GM23248 (cell line): ENCODE data around the gene FAM124B. TPM values are rescaled to one million over a fixed set of nuclear protein-coding genes. Genes with fewer than 3 reads are reported as not detected.

Source experiments
- DNase-seq: peaks from one replicate; pipeline ENCODE4 v3.0.0-alpha.2; 2015
- H2AFZ ChIP-seq: fragments of 200-600 bp; sonication (generic); 2 replicates; pipeline ENCODE4 v1.6.1; 2016; ENCODE audit warnings: antibody characterized with exemption
- H3F3A ChIP-seq: fragments of 200-600 bp; sonication (generic); 2 replicates; pipeline ENCODE4 v1.6.1; 2016; ENCODE audit warnings: mild to moderate bottlenecking, antibody characterized with exemption, mixed run types; ENCODE audit not compliant: insufficient read depth
- H3K27ac ChIP-seq: fragments of 200-600 bp; sonication (generic); 2 replicates; pipeline ENCODE4 v1.5.1; 2016; ENCODE audit warnings: mild to moderate bottlenecking
- H3K27me3 ChIP-seq: fragments of 200-600 bp; sonication (generic); replicated peaks from 2 replicates; pipeline ENCODE4 v1.6.1; 2016; ENCODE audit warnings: mild to moderate bottlenecking; ENCODE audit not compliant: insufficient read depth
- H3K36me3 ChIP-seq: fragments of 200-600 bp; sonication (generic); 2 replicates; pipeline ENCODE4 v1.6.1; 2016; ENCODE audit warnings: low read depth, mild to moderate bottlenecking
- H3K4me1 ChIP-seq: fragments of 200-600 bp; sonication (generic); 2 replicates; pipeline ENCODE4 v1.6.1; 2016; ENCODE audit warnings: mild to moderate bottlenecking; ENCODE audit not compliant: insufficient read depth
- H3K4me2 ChIP-seq: fragments of 200-600 bp; sonication (generic); one replicate; pipeline ENCODE4 v1.6.1; 2016; ENCODE audit warnings: mild to moderate bottlenecking; ENCODE audit not compliant: unreplicated experiment
- H3K4me3 ChIP-seq: fragments of 200-600 bp; sonication (generic); 2 replicates; pipeline ENCODE4 v1.5.1; 2016; ENCODE audit warnings: mild to moderate bottlenecking
- H3K79me2 ChIP-seq: fragments of 200-600 bp; sonication (generic); 2 replicates; pipeline ENCODE4 v1.6.1; 2016; ENCODE audit warnings: mild to moderate bottlenecking; ENCODE audit not compliant: insufficient read depth
- H3K9ac ChIP-seq: fragments of 200-600 bp; sonication (generic); 2 replicates; pipeline ENCODE4 v1.6.1; 2016; ENCODE audit warnings: mild to moderate bottlenecking
- H3K9me2 ChIP-seq: fragments of 200-600 bp; sonication (generic); 2 replicates; pipeline ENCODE4 v1.6.1; 2016; ENCODE audit warnings: mixed run types, mild to moderate bottlenecking, moderate library complexity; ENCODE audit not compliant: insufficient read depth
- H3K9me3 ChIP-seq: fragments of 200-600 bp; sonication (generic); one replicate; pipeline ENCODE4 v1.6.1; 2017; ENCODE audit warnings: low read depth
- H4K20me1 ChIP-seq: fragments of 200-600 bp; sonication (generic); 2 replicates; pipeline ENCODE4 v1.6.0; 2016; ENCODE audit not compliant: insufficient read depth
- EZH2 ChIP-seq: fragments of 200-600 bp; sonication (generic); IDR thresholded peaks from 2 replicates; pipeline ENCODE4 v1.6.1; 2018; ENCODE audit warnings: antibody characterized with exemption, mild to moderate bottlenecking; ENCODE audit not compliant: insufficient read depth, poor library complexity, severe bottlenecking
- EZH2phosphoT487 ChIP-seq: fragments of 200-600 bp; sonication (generic); IDR thresholded peaks from 2 replicates; pipeline ENCODE4 v1.6.1; 2018; ENCODE audit warnings: antibody characterized with exemption, moderate library complexity, mild to moderate bottlenecking, low read depth; ENCODE audit not compliant: insufficient read depth
- WGBS, 2 experiments: methylation state at CpG; one replicate each; pipeline ENCODE4 v1.1.6; 2015 to 2017; ENCODE audit warnings: low lambda C conversion rate in 2 of 2, low coverage in 1 of 2; ENCODE audit errors: missing lambda C conversion rate in 2 of 2; 5-methylcytosine and 5-hydroxymethylcytosine counted together
- in situ Hi-C: fragments of 300-500 bp; cut with MboI; formaldehyde crosslinking; loops from 2 replicates; pipeline ENCODE4 v1.15.0; 2020
- polyA plus RNA-seq: library from polyadenylated mRNA; unstranded; fragments of >200 nt; fragmentation: Nextera tagmentation; extraction: Ambion mirVana; gene quantifications from 2 replicates; pipeline ENCODE4 v1.2.1, GENCODE V29; 2016
- total RNA-seq: library from RNA; depleted of rRNA; stranded (reverse); fragments of >200 nt; shearing (Covaris generic); gene quantifications from 2 replicates; pipeline ENCODE4 v1.2.3, GENCODE V29; 2014

The FAM124B gene
- total and polyA plus RNA-seq, 2 experiments from 2014 or later: not detected

DNA sequence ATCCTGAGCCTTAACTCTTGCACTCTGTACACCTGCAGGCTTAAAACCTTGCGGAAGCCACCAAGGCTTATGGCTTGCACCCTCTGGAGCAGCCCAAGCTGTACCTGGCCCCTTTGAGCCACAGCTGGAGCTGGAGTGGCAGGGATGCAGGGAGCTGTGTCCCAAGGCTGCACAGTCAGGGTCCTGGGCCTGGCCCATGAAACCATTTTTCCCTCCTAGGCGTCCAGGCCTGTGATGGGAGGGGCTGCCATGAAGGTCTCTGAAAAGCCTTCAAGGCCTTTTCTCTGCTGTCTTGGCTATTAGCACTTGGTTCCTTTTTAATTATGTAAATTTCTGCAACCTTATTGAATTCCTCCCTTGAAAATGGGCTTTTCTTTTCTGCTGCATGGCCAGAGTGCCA is 56.4 kb downstream of the FAM124B start:
- in situ Hi-C loops: no loop called here
- TF ChIP-seq EZH2phosphoT487: no peak
- TF ChIP-seq EZH2: no peak
- Histone ChIP-seq H3K9me2 (no peaks in the 10 kb centered on the region), H3K4me2 (no peak overlapping the region), H3K27me3 (no peaks in the 10 kb centered on the region; the same call in 1 of the 2 replicates), H3K4me3 (no peak overlapping the region), H3K4me1 (0 out of 2 replicates have a peak, but pooled peaks cover 14% of the 10 kb centered on the region), H3K9ac (no peak overlapping the region), H3F3A (peaks cover 3% of the 10 kb centered on the region; the same call in 1 of the 2 replicates), H4K20me1 (no peaks in the 10 kb centered on the region), H2AFZ (no peak overlapping the region), H3K36me3 (no peaks in the 10 kb centered on the region), H3K27ac (no peak overlapping the region), H3K79me2 (no peaks in the 10 kb centered on the region), H3K9me3 (no peaks in the 10 kb centered on the region)
- no peak for DNase-seq
- 91 to 96% methylated on average over 2 of the region's 2 CpGs for WGBS, 2 experiments

DNA sequence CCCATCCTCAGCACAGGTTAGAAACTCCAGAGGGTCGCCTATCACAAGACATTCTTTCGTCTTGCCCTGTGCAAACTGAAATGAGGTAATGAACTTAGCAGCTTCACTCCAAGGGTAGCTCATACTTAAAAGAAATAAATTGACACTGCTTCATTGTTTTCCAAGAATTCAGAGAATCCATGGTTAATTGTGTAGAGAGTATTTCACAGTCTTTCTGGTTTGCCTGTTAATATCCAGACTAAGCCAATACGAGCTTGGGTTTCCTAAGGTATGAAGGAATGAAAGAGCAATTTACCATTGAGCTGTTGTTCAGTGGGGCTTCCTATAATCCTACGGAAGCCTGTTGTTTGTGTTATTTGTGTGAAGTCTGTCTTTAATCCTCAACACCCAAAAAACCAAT is 58.7 kb downstream of the FAM124B start:
- H3K4me1 ChIP-seq: 0 out of 2 replicates have a peak, but pooled peaks cover 14% of the 10 kb centered on the region
- H3K9me3 ChIP-seq: no peaks in the 10 kb centered on the region
- H3K9me2 ChIP-seq: no peaks in the 10 kb centered on the region
- no peaks in the 10 kb centered on the region for H3K36me3 ChIP-seq
- DNase-seq: no peak
- no peaks in the 10 kb centered on the region for H4K20me1 ChIP-seq
- H3K79me2 ChIP-seq: no peaks in the 10 kb centered on the region
- 42 to 51% methylated on average over 4 of the region's 4 CpGs for WGBS, 2 experiments
- no peak overlapping the region for H3K9ac ChIP-seq
- H3K4me3 ChIP-seq: no peak overlapping the region
- TF ChIP-seq EZH2: no peak
- no peak for TF ChIP-seq EZH2phosphoT487
- in situ Hi-C loops: no loop called here
- H2AFZ ChIP-seq: no peak overlapping the region
- H3K4me2 ChIP-seq: no peak overlapping the region
- H3K27ac ChIP-seq: no peak overlapping the region
- H3F3A ChIP-seq: peaks cover 3% of the 10 kb centered on the region; the same call in 1 of the 2 replicates
- no peaks in the 10 kb centered on the region; the same call in 1 of the 2 replicates for H3K27me3 ChIP-seq

DNA sequence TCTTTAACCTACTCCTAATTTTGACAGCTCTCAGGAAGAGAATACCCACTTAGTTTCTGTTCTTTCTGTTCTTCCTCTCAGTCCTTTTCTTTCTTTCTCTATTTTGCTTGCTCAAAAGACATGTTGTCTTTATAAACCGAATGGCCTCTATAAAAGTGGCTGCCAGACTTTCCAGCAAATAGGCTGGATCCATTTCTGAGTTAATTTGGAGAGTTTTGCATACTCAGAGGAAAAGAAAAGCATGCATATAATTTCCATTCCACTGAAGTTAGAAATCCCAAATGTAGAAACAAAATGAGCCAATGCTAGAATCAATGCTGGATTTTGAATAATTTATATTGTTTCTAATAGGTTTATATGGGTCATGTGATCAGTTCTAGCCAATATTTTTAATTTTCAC is 65.9 kb downstream of the FAM124B start:
- no peaks in the 10 kb centered on the region for H4K20me1 ChIP-seq
- H3F3A ChIP-seq: no peaks in the 10 kb centered on the region
- H3K9me2 ChIP-seq: no peaks in the 10 kb centered on the region
- H3K36me3 ChIP-seq: no peaks in the 10 kb centered on the region
- no peak overlapping the region for H3K4me2 ChIP-seq
- H3K27me3 ChIP-seq: peaks cover 7% of the 10 kb centered on the region; the same call in 1 of the 2 replicates
- no peak overlapping the region for H2AFZ ChIP-seq
- no peaks in the 10 kb centered on the region for H3K79me2 ChIP-seq
- no peak overlapping the region for H3K27ac ChIP-seq
- TF ChIP-seq EZH2 (no peak), EZH2phosphoT487 (no peak)
- no peak overlapping the region for H3K4me3 ChIP-seq
- in situ Hi-C loops: no loop called here
- no peak overlapping the region for H3K9ac ChIP-seq
- 6 to 15% methylated on average over 1 of the region's 1 CpG for WGBS, 2 experiments
- no peaks in the 10 kb centered on the region for H3K4me1 ChIP-seq
- no peak for DNase-seq
- no peaks in the 10 kb centered on the region for H3K9me3 ChIP-seq

DNA sequence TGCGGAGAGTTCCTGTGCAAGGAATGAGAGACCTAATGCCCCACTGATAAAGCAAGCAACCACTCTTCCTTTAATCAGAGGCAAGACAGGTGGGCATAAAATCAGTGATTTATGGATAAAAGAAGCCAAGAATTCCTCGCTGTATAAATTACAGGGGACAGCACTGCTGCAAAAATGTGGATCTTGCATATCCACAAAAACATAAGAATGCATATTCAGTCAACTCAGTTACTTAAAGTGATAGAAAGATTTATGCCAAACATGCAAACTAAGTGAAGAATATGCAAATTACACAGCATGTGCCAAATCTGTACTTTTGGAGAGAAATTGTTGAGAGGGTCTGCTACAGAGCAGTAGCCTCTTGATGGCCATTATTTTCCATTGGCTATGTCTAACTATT is 67.2 kb downstream of the FAM124B start:
- no peak for TF ChIP-seq EZH2phosphoT487
- no peak for TF ChIP-seq EZH2
- no peak overlapping the region for H3K4me3 ChIP-seq
- in situ Hi-C loops: no loop called here
- no peaks in the 10 kb centered on the region for H3K9me2 ChIP-seq
- no peak overlapping the region for H3K9ac ChIP-seq
- 69 to 76% methylated on average over 2 of the region's 2 CpGs for WGBS, 2 experiments
- H2AFZ ChIP-seq: no peak overlapping the region
- H3K4me1 ChIP-seq: no peaks in the 10 kb centered on the region
- H3K4me2 ChIP-seq: no peak overlapping the region
- H3F3A ChIP-seq: no peaks in the 10 kb centered on the region
- no peak overlapping the region for H3K27ac ChIP-seq
- H3K9me3 ChIP-seq: no peaks in the 10 kb centered on the region
- H3K79me2 ChIP-seq: no peaks in the 10 kb centered on the region
- H3K27me3 ChIP-seq: peaks cover 7% of the 10 kb centered on the region; the same call in 1 of the 2 replicates
- no peak for DNase-seq
- H4K20me1 ChIP-seq: no peaks in the 10 kb centered on the region
- H3K36me3 ChIP-seq: no peaks in the 10 kb centered on the region
